HG03558 (cell line): ENCODE measurements around the gene CSNK1D.
"Not testable (repeated sequence)": the region's sequence is repeated elsewhere in the genome, so short reads cannot be mapped to it uniquely, and the experiment has no call there.

Experiments used
- ATAC-seq: cut with Tn5 transposase; IDR thresholded peaks from one replicate; pipeline ENCODE4 v1.9.1; 2021; ENCODE audit warnings: moderate number of reproducible peaks; ENCODE audit not compliant: unreplicated experiment; ENCODE audit errors: extremely low read depth

Gene CSNK1D

DNA sequence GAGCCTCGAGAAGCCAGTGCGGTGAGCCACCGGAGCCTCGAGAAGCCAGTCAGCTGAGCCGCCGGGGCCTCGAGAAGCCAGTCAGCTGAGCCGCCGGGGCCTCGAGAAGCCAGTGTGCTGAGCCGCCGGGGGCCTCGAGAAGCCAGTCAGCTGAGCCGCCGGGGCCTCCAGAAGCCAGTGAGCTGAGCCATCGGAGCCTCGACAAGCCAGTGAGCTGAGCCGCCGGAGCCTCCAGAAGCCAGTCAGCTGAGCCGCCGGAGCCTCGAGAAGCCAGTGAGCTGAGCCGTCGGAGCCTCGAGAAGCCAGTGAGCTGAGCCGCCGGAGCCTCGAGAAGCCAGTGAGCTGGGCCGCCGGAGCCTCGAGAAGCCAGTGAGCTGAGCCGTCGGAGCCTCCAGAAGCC is 18.8 kb downstream of the CSNK1D start:
- not testable (repeated sequence) for ATAC-seq

DNA sequence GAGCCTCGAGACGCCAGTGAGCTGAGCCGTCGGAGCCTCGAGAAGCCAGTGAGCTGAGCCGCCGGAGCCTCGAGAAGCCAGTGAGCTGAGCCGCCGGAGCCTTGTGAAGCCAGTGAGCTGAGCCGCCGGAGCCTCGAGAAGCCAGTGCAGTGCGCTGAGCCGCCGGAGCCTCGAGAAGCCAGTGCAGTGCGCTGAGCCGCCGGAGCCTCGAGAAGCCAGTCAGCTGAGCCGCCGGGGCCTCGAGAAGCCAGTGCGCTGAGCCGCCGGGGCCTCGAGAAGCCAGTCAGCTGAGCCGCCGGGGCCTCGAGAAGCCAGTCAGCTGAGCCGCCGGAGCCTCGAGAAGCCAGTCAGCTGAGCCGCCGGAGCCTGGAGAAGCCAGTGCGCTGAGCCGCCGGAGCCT is 19.4 kb downstream of the CSNK1D start:
- ATAC-seq, result not testable (repeated sequence)

DNA sequence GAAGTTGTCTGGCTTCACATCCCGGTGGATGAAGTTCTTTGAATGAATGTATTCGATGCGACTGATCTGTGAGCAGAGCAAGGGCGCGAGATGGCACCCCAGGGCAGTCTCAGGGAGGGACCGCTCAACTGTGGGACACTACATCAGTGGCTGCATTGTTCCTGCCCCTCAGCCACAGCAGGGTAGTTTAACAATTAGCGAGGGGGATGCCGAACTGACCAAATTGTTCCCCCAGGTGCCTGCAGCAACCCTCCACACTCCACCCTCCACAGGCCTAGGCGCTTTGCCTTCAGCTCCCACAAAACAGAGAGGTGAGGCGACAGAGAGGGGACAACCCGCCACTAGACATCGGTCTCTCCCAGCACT is 20.3 kb downstream of the CSNK1D start:
- no peak for ATAC-seq

DNA sequence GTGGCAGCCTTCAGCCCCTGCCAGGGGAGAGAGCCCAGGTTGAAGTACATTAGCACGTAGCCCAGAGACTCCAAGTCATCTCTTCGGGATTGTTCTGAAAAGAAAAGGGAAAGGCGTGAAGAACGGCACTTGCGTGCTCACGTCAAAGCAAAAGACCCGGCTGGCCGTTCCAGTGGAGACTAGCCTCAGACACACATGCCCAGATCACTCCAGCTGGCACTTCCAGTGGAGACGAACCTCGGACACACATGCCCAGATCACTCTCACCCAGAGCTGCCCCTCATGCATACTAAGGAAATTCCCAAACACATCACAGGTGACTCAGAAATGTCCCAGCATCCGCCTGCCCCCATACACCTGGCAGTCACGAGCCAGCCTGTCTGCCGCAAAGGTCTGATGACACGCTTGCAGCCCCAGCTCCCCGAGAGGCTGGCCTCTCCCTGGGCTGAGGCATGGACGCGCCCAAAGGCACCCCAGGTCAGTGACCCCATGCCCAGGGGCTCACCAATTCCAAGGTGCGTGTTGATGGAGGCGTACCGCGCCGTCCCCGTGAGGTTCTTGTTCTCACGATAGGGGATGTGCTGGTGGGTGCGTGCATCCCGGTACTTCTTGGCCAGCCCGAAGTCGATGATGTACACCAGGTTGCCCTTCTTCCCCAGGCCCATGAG is 20.9 kb downstream of the CSNK1D start:
- ATAC-seq, result no peak

DNA sequence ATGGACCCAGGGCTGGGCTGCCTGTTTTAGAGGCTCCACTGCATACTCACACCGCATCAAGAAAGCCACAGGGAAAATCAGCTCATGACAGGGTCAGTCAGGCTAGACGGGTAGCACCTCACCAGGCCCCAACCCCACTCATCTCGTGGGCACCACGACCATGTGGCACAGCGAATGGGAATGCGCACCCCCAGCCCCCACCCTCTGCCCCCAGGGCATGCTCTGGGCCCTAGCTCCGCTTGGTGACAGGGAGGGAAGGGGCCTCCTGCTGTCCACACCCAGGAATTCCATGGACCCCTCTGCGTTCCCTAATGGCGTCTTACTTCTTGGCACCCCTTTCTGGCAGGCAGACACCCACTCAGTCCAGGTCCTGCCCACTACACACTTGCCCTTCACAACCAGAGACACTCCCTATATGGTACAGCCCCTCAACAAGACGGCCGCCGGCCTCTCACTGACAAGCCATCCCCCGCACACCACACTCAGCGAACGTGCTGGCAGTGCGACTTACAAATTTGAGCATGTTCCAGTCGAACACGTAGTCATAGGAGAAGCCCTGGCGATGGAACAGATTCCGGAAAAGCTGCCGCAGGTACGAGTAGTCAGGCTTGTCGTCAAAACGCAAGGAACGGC is 22.5 kb downstream of the CSNK1D start:
- ATAC-seq, result no peak

DNA sequence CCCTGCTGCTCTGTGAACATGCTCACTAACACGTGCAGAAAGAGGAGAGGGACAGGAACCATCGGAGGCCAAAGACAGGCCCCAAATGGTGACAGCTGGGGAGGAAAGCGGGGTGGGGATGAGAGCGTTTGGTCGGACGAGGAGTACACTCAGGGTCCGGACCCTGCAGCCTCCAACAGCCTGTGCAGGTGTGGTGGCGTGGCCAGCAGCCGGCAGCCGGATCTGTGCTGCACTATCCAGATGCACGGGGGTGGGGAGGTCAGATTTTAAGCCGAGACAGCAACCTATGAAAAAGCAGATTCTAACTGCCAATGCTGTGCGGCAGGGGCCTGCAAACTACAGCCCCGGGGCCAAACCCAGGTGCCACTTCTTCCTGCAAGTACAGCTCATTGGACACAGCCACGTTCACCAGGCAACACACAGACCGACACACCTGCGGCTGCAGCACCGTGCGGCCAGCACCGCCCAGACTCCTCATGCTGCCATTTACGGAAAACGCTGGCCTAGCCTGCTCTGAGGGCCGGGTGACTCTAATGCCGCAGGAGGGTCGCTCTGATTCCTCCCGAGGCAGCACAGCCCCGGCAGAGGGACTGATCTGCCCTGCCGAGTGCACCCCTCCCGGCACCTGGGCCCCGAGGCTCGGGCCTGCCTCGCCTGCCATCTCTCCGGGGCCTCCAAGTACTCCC is 23.5 kb downstream of the CSNK1D start:
- no peak for ATAC-seq

DNA sequence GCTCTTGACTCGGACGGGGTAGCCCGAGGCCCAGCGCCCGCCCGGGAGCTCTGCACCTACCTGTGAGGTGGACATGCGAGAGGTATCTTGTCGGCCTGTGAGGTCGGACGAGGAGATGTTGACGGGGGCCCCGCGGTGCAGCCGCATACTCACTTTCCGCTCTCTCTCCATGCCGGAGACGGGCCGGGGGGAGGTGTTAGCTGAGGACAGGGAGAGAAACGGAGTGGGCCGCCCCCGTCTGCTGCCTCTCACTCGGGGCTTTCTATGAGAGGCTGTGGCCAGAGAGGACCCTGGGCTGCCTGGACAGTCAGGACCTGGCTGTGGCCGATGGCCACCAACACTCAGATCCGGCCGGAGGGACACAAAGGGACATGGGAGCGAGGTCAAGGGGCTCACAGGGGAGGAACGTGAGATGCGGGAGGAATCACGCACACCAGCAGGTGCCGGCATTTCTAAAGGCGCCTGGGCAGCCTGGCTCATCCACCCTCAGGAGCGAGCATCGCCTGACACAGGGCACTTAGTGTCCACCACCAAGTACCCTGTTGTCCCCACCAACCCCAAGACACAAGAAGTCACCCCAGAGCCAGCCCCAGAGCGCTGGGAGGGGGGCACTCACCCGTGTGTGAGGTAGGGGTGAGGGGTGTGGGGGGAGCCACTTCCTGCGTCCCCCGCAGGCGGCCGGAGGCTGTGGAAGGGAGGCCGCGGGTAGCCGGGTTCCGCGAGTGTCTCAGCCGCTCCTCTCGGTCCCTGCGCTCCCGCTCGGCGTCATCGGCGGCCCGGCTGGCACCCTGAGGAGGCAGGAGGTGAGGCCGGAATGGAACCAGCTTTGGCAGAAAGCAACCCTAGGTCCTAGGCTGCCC is 24.5 kb downstream of the CSNK1D start:
- no peak for ATAC-seq

DNA sequence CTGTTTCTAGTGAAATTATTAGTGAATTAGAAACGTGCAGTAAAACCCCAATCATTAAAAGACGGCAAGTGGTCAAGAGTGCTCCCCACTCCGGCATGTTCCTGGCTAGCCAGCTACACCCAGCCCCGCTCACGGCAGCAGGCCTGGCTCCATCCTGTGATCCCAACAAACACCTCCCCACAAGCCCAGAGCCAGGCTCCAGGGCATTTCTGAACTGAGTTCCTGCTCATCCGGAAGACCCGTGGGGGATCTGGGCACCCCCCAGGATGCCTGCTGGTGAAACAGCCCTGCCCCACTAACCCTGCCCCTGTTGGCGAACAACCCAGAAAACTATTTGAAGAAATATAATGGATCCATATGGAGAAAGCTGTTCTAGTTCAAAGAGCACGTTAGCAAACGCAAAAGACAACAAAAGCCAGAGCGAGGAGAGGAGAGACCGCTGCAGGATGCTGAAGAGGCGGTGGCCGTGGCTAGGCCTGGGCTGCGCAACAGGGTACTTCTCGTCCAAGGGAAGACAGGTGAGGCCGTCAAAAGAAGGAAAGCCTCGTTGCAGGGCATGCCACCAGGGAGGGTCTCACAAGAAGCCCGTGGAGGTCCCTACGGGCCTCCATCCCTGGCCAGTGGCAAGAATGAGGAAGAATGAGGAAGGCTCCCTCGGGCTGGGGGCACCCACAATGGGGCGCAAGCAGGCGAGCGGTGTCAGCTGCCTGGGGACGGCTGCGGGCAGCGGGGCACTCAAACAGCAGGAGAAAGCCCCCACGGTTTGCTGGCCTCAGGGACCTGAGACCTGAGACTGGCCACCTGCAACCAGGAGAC is 25.4 kb downstream of the CSNK1D start:
- ATAC-seq, result no peak

DNA sequence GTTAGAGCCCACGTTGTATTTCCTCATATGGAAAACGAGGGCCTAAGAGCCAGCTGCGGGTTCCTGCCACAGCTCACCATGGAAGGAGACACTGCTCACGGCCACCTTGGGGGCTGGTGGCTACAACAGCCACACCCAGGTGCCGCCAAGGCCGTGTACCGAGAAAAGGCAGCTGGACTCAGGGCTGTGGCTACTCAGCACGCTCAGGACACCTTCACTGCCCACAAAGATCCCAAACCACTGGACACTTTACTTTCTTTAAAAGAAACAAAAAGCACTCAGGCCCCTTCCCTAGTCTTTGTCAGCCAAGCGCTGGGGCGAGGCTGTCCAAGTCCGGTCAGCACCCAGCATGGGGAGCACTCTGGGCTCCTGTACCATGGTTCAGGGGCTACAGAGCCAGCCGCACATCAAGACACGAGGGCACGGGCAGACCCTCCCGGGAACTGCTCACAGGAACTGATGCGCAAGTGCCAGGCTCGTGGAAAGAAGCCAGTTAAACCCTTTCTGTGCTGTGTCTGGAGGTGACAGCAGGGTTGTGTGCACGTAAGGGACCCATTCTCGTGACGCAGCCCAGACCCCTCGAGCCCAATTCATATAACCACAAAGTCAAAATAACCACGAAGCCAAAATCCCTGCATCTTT is 26.2 kb downstream of the CSNK1D start:
- no peak for ATAC-seq

DNA sequence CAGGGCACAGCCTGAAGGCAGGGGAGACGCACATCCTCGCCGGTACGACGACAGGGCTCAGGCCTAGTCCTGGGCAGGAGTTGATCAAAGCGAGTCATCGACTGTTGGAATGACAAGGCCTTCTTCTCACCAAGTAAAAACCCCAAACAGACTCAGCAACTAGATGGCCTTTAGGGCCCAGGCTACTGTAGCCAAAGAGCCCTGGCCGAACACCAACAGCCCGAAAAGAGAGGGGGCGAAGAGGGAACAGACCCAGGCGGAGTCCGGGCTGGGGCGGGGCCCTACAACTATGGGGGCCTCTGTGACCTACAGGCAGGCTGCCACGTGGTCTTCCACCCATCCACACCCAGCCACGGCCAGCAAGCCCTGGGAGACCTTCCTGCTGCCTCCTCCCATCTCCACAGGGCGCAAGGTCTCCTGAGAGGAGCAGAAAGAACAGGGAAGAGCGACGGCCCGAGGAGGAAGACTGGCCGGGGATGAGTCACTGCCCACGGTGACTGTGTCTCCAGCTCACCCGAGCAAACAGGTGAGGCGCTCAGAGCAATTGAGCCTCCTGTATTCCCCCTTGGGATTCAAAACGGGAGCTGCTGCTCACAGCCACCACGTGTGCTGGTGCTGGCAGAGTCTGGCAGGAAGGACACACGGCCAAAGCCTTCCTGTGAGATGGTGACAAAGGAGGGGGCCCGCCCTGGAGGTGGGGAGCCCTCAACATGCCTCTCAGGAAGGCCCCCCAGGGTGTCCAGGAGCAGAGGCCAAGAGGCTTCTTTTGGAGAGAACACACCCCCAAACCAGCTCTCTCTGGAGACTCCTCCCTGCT is 26.9 kb downstream of the CSNK1D start:
- no peak for ATAC-seq

DNA sequence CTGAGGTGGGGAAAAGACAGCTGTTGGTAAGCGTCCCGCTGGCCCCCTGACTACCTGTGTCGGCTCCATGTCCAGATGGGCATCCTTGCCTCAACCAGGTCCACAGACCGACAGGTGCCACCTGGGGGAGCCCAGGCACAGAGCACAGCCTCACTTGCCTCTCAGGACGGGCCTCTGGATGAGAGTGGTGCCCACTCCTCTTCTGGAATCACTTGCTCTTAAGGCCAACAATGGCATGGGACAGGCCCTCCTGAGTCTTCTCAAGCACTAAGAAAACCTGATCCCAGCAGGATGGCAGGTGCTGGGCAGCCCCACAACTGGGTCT is 27.5 kb downstream of the CSNK1D start:
- ATAC-seq, result no peak

DNA sequence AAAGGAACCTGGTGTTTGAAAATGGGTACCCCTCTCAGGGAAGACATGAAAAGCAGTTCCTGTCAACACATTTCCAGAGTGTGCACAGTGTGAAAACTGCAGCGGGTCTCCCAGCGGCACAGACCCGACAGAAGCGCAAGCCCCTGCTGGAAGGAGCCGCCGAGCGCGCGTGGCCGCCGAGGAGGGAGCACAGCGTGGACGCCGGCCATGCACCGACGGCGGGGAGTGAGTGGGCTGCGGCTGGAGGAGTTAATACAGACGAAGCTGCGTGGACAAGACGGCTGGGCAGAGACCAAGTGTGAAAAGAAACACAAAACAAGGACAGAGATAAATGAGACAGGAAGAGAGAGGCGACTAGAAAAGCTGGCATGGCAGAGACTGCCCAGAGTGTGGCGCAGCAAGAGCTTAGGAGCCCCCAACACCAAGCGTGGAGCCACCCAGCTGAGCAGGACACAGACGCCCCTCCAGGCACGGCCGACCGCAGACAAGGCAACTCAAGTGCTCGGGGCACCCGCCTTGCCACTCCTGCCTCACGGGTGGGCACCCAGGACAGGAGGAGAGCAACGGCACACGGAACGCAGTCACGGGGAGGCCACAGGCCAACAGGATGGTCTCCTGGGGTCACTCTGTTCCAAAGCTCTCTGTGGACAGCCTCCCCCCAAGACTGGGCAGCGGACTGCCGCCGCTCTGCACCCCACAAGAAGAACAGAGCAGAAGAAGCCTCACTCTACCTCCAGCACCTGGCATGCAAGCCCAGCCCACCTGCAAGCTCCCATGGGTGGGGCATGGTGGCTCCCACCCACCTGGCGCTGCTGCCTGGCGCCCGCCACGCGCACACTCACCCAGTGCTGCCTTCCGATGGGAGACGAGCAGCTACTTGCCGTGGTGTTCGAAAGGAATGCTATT is 28.1 kb downstream of the CSNK1D start:
- no peak for ATAC-seq

DNA sequence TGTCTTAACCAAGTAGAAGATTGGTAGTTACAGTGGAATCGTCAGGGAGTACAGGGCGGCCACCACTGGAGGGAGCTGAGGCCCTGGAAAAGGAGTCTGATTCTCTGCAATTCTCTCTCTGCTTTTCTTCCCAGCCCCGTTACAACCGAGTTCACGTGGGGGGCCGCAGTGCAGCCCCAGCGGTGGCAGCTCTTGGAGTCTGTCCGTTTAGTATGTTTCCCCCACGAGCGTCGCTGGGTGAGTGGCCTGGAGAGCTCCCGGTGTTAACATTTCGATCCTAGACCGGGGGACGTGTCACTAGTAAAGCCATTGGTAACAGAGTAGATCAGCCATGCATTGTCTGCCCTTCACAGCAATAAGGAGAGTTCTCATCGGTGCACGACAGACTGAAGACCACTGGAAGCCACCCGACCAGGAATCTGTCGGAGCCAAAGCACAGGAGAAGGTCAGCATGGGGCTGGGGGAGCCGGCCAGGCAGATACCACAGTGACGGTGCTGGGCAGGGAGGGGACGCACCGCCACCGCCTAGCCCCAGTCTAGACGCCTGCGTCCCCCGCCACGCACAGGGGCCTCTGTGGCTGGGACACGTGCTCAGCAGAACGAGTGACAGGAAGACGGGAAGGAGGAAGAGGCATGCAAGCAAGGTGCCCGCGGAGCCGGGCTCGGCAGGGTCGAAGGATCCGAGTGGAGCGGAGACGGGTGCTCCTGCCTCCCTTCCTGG is 28.9 kb downstream of the CSNK1D start:
- no peak for ATAC-seq

DNA sequence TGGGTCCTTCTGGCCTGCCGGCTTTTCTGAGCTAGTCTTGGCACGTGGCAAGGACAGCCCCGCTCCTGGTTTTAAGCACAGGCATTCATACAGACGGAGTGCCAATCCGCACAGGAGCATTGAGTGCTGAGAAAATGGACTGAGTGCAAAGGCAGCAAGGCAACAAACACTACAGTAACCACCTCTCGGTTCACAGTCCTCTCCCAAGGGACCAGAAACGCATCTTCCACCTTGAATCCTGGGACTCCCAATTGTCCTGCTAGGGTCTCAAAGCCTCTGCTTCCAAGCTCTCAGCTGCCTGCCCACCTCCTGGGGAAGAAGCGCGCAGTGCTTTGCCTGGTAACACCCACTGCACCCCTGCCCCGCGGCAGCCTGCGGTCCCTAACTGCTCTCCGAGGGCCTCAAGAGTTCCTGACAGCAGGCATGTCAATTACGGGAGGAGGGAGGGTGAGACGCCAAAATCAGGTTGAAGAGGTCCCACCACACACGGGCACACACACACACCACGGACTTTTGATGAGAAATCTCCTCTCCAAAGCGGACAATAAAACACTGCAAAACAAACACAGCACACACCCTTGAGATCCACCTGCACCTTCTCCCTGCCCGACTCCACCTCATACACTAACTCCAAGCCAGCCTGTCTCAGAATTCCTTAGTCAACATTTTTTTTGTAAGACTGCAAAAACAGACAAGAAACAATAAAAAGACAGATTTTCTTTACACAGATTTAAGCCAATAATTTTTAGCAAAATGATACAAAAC is 29.7 kb downstream of the CSNK1D start:
- no peak for ATAC-seq

DNA sequence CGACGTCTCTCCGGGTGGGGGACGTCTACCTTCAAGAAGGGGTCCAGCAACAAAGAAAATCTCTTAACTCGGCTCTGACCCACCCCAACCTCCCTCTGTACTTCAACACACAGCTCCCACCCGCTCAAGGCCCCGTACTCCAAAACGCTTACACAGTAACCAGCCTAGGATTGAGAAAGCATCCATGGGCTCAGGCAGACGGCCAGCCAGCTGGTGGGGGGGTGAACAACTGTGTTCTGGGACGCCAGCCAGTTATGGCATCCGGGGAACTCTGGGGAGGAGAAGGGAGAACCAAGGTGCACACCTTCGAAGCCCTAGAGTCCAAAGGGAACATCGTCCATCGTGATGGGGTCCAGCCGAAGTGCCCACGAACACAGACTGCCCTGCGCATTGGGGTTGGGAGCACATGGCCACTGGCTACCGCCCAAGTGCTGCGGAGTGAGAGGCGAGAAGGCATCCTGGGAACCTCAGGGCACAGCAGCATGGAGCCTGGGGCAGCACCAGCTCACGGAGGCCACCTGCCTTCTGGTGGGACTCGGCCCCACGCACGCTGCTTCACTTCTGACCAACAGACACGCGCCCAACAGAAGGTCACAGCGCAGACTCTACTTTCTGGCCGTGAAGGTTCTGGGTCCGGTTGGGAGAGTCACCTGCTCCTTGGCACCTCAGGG is 30.4 kb downstream of the CSNK1D start:
- no peak for ATAC-seq

DNA sequence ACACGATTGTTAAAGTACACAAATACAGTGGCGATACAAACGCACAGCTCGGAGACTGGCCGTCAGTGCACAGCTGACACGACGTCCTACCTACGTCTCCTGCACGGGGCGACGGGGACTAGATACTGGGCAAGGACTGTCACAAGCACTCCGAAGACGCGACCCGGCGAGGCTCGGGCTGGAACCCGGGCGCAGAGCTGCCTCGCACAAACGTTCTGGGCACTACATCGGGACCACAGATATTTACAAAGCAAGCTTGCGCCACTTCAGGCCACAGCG is 30.9 kb downstream of the CSNK1D start:
- ATAC-seq, result no peak
